GM12878 (cell line): ENCODE results near the gene CCDC87. TPM values are rescaled to one million over a fixed set of nuclear protein-coding genes. Genes with fewer than 3 reads are reported as not detected.

ENCODE experiments used
- CHD2 ChIP-seq: IDR thresholded peaks from 2 replicates; pipeline ENCODE4 v1.6.1; 2011; ENCODE audit warnings: low read depth, low read length, improper control_type of control experiment, borderline replicate concordance
- EED ChIP-seq: sonication (generic); IDR thresholded peaks from 2 replicates; pipeline ENCODE4 v1.6.1; 2016; ENCODE audit warnings: antibody characterized with exemption, low read depth
- EGR1 ChIP-seq, 2 experiments: IDR thresholded peaks; 1 replicate in 1 of 2; 2 replicates in 1 of 2; pipeline ENCODE4 v1.6.1; 2011 to 2012; ENCODE audit warnings: low read depth in 2 of 2, low read length in 2 of 2, borderline replicate concordance in 1 of 2, mild to moderate bottlenecking in 1 of 2, moderate library complexity in 1 of 2
- JUNB ChIP-seq: IDR thresholded peaks from 2 replicates; pipeline ENCODE4 v1.6.1; 2016; ENCODE audit warnings: antibody characterized with exemption, mild to moderate bottlenecking
- KLF5 ChIP-seq: fragments of 450-650 bp; IDR thresholded peaks from 2 replicates; pipeline ENCODE4 v1.6.1; 2014; ENCODE audit warnings: mild to moderate bottlenecking; ENCODE audit not compliant: partially characterized antibody
- POU2F2 ChIP-seq: IDR thresholded peaks from 3 replicates; pipeline ENCODE4 v1.6.1; 2011; ENCODE audit warnings: low read depth, mild to moderate bottlenecking, low read length, borderline replicate concordance
- RAD51 ChIP-seq: fragments of 450-650 bp; IDR thresholded peaks from 2 replicates; pipeline ENCODE4 v1.6.1; 2016; ENCODE audit warnings: moderate library complexity, mild to moderate bottlenecking, inconsistent platforms
- RBBP5 ChIP-seq: fragments of 200-600 bp; sonication (generic); conservative IDR thresholded peaks from 2 replicates; pipeline ENCODE4 v1.6.1; 2016
- RUNX3 ChIP-seq: IDR thresholded peaks from 2 replicates; pipeline ENCODE4 v1.6.1; 2012; ENCODE audit warnings: low read length, inconsistent platforms
- SKIL ChIP-seq: fragments of 450-650 bp; IDR thresholded peaks from 2 replicates; pipeline ENCODE4 v1.6.1; 2017; ENCODE audit warnings: mild to moderate bottlenecking, low read depth, inconsistent platforms; ENCODE audit not compliant: poor library complexity, severe bottlenecking
- SMARCA5 ChIP-seq: fragments of 450-650 bp; IDR thresholded peaks from 2 replicates; pipeline ENCODE4 v1.6.1; 2017; ENCODE audit warnings: mild to moderate bottlenecking
- SMC3 ChIP-seq: IDR thresholded peaks from 2 replicates; pipeline ENCODE4 v1.6.1; 2011; ENCODE audit warnings: low read length, improper control_type of control experiment, borderline replicate concordance
- SP1 ChIP-seq: IDR thresholded peaks from one replicate; pipeline ENCODE4 v1.6.1; 2011; ENCODE audit warnings: low read depth, low read length
- TCF12 ChIP-seq: IDR thresholded peaks from 2 replicates; pipeline ENCODE4 v1.6.1; 2011; ENCODE audit warnings: low read depth, mild to moderate bottlenecking, low read length
- WRNIP1 ChIP-seq: IDR thresholded peaks from 2 replicates; pipeline ENCODE4 v1.6.1; 2011; ENCODE audit warnings: low read depth, low read length, improper control_type of control experiment, borderline replicate concordance
- ZNF592 ChIP-seq: fragments of 450-650 bp; IDR thresholded peaks from 2 replicates; pipeline ENCODE4 v1.6.1; 2017; ENCODE audit warnings: mild to moderate bottlenecking, moderate library complexity
- ZNF622 ChIP-seq: fragments of 450-650 bp; IDR thresholded peaks from 2 replicates; pipeline ENCODE4 v1.6.1; 2017; ENCODE audit warnings: mild to moderate bottlenecking, inconsistent platforms
- polyA plus RNA-seq, 11 experiments: library from polyadenylated mRNA; depleted of rRNA in 4 of 11; unstranded in 6 of 11; stranded (reverse) in 5 of 11; fragments of >200 nt; fragmentation: Nextera tagmentation in 4 of 11; fragmentation: Illumina TruSeq in 1 of 11; extraction: Ambion mirVana in 4 of 11; extraction: Trizol in 1 of 11; gene quantifications; 1 replicate in 1 of 11; 2 replicates in 10 of 11; pipeline versions ENCODE4 v1.2.1 to v1.2.3, GENCODE V29; 2011 to 2016; ENCODE audit warnings: inconsistent platforms in 2 of 11, missing spikeins in 2 of 11, low read depth in 1 of 11
- total RNA-seq, 4 experiments: library from RNA; depleted of rRNA in 3 of 4; stranded (reverse); fragments of >200 nt in 3 of 4; fragmentation: Illumina TruSeq in 1 of 4; extraction: Trizol in 1 of 4; gene quantifications; 2 replicates each; pipeline versions ENCODE4 v1.2.1 to v1.2.3, GENCODE V29; 2013 to 2021
- TF ChIP-seq, protein P1 (sequence below): IDR thresholded peaks from 2 replicates; pipeline ENCODE4 v1.6.1; 2011; ENCODE audit warnings: mild to moderate bottlenecking, low read depth, low read length, moderate library complexity; ENCODE audit not compliant: insufficient replicate concordance
- TF ChIP-seq, protein P2 (sequence below): IDR thresholded peaks from 2 replicates; pipeline ENCODE4 v1.6.1; 2012; ENCODE audit warnings: low read depth, low read length, improper control_type of control experiment

The CCDC87 gene
- total and polyA plus RNA-seq, 10 of the 15 experiments (the other 5 are each of a cell fraction or from before 2014, with no cell fraction given), result 0.02 to 0.17 (median 0.09) TPM; not detected in 3

DNA sequence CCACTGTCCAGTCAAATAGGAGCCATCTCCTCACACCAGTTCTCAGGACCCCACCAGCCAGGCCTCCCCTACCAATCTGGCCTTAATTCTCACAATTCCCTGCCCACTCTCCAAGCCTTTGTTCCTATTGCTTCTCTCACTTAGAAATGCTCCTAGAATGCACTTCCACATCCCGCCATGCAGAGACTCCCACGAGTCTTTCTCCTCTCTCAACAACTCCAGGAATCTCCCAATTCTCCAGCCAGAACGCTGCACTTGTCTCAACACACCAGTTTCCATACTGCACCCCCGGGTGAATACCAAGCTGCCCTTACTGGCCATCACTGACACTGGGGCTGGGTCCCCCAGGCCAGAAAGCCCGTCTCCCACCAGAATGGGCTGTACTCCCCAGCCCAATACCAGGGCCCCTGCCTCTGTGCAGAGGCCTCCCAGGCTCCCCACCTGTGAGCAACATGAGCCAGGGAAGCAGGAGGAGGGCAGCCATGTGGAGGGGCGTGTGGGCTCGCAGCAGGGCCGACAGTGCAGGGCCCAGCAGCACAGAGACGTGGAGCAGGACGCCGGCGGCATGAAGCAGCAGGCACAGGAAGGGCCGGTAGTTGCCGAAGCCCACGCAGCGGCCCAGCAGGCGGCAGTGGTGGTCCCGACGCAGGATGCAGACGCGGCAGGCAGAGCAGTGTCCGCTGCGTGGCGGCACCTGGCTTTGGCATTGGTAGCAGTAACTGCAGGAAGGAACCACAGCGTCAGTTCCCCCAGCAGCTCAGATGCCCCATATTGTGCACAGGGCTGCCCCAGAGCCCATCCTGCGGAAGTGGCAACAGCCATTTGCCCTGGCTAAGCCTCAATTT, 49.4 kb downstream of the CCDC87 start (continued):
- TF ChIP-seq SKIL (no peak), POU2F2 (no peak), ZNF622 (no peak), CHD2 (peak; percentile 46; the same call in 1 of the 2 replicates), WRNIP1 (no peak), JUNB (no peak), EED (no peak), RAD51 (no peak), SMARCA5 (peak; percentile 80; the same call in 1 of the 2 replicates), TCF12 (0 out of 2 replicates have a peak, but pooled peaks have one; percentile 31), SP1 (no peak), RBBP5 (no peak), KLF5 (no peak), SMC3 (peak; percentile 65), RUNX3 (no peak), ZNF592 (no peak), EGR1 (IDR thresholded peaks at IDR 0.05; ENCODE audit: borderline replicate concordance in 1 of 2, low read depth in 2 of 2, low read length in 2 of 2) (no peak)
- TF ChIP-seq, protein P1, sequence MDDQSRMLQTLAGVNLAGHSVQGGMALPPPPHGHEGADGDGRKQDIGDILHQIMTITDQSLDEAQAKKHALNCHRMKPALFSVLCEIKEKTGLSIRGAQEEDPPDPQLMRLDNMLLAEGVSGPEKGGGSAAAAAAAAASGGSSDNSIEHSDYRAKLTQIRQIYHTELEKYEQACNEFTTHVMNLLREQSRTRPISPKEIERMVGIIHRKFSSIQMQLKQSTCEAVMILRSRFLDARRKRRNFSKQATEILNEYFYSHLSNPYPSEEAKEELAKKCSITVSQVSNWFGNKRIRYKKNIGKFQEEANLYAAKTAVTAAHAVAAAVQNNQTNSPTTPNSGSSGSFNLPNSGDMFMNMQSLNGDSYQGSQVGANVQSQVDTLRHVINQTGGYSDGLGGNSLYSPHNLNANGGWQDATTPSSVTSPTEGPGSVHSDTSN, result no peak
- TF ChIP-seq, protein P2, sequence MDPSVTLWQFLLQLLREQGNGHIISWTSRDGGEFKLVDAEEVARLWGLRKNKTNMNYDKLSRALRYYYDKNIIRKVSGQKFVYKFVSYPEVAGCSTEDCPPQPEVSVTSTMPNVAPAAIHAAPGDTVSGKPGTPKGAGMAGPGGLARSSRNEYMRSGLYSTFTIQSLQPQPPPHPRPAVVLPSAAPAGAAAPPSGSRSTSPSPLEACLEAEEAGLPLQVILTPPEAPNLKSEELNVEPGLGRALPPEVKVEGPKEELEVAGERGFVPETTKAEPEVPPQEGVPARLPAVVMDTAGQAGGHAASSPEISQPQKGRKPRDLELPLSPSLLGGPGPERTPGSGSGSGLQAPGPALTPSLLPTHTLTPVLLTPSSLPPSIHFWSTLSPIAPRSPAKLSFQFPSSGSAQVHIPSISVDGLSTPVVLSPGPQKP, result no peak
